ENCODE measurements around the gene DISC1.
A peak's percentile ranks its signal among the peaks of the same experiment; 100 is the strongest.

DISC1 gene

GRCh38 chr1:232044728-232045127 lies 418.1 kb downstream of the DISC1 start:
- H3K27me3 Mint-ChIP-seq = no peaks in the 10 kb centered on the region
- no peak for ATAC-seq
- H3K9me3 Mint-ChIP-seq = no peaks in the 10 kb centered on the region
- no peaks in the 10 kb centered on the region for H3K36me3 Mint-ChIP-seq (ENCODE audit: low read depth)
- no peak overlapping the region for H3K27ac Mint-ChIP-seq
- DNase-seq = no peak
- H3K4me1 Mint-ChIP-seq = peaks cover 10% of the 10 kb centered on the region
- H3K4me3 Mint-ChIP-seq = no peak overlapping the region

GRCh38 chr1:232045139-232045994 lies 418.8 kb downstream of the DISC1 start:
- H3K27me3 Mint-ChIP-seq = no peaks in the 10 kb centered on the region
- ATAC-seq (no peak), DNase-seq (no peak)
- no peaks in the 10 kb centered on the region for H3K9me3 Mint-ChIP-seq
- no peaks in the 10 kb centered on the region for H3K36me3 Mint-ChIP-seq (ENCODE audit: low read depth)
- H3K27ac Mint-ChIP-seq = no peak overlapping the region
- H3K4me3 Mint-ChIP-seq = no peak overlapping the region
- peaks cover 10% of the 10 kb centered on the region for H3K4me1 Mint-ChIP-seq

GRCh38 chr1:232046451-232047306 lies 420.1 kb downstream of the DISC1 start:
- no peaks in the 10 kb centered on the region for H3K27me3 Mint-ChIP-seq
- peaks cover 10% of the 10 kb centered on the region for H3K4me1 Mint-ChIP-seq
- no peak overlapping the region for H3K4me3 Mint-ChIP-seq
- H3K9me3 Mint-ChIP-seq = no peaks in the 10 kb centered on the region
- no peaks in the 10 kb centered on the region for H3K36me3 Mint-ChIP-seq (ENCODE audit: low read depth)
- DNase-seq (no peak), ATAC-seq (peak; percentile 86)
- peak overlapping the region; percentile 68 for H3K27ac Mint-ChIP-seq

- no peak for ATAC-seq
- Mint-ChIP-seq H3K9me3 (no peaks in the 10 kb centered on the region), H3K27me3 (no peaks in the 10 kb centered on the region), H3K27ac (no peak overlapping the region), H3K36me3 (ENCODE audit: low read depth) (no peaks in the 10 kb centered on the region), H3K4me3 (no peak overlapping the region), H3K4me1 (peaks cover 10% of the 10 kb centered on the region)
- no peak for DNase-seq
Measured at GRCh38 chr1:232047473-232047872, 420.9 kb downstream of the DISC1 start.

GRCh38 chr1:232048481-232048880 lies 421.9 kb downstream of the DISC1 start:
- no peak overlapping the region for H3K27ac Mint-ChIP-seq
- H3K27me3 Mint-ChIP-seq = no peaks in the 10 kb centered on the region
- H3K36me3 Mint-ChIP-seq (ENCODE audit: low read depth) = no peaks in the 10 kb centered on the region
- peaks cover 10% of the 10 kb centered on the region for H3K4me1 Mint-ChIP-seq
- no peaks in the 10 kb centered on the region for H3K9me3 Mint-ChIP-seq
- no peak for DNase-seq
- no peak for ATAC-seq
- H3K4me3 Mint-ChIP-seq = no peak overlapping the region

GRCh38 chr1:232049335-232049734 lies 422.7 kb downstream of the DISC1 start:
- no peak overlapping the region for H3K4me3 Mint-ChIP-seq
- DNase-seq = no peak
- no peaks in the 10 kb centered on the region for H3K27me3 Mint-ChIP-seq
- H3K9me3 Mint-ChIP-seq = no peaks in the 10 kb centered on the region
- H3K4me1 Mint-ChIP-seq = peaks cover 10% of the 10 kb centered on the region
- no peak for ATAC-seq
- no peaks in the 10 kb centered on the region for H3K36me3 Mint-ChIP-seq (ENCODE audit: low read depth)
- H3K27ac Mint-ChIP-seq = no peak overlapping the region

GRCh38 chr1:232057217-232057895 lies 430.8 kb downstream of the DISC1 start:
- H3K27ac Mint-ChIP-seq = no peak overlapping the region
- H3K9me3 Mint-ChIP-seq = no peaks in the 10 kb centered on the region
- no peaks in the 10 kb centered on the region for H3K27me3 Mint-ChIP-seq
- no peak for DNase-seq
- no peak overlapping the region for H3K4me3 Mint-ChIP-seq
- no peaks in the 10 kb centered on the region for H3K4me1 Mint-ChIP-seq
- no peaks in the 10 kb centered on the region for H3K36me3 Mint-ChIP-seq (ENCODE audit: low read depth)
- no peak for ATAC-seq

GRCh38 chr1:232057896-232058274 lies 431.3 kb downstream of the DISC1 start:
- no peaks in the 10 kb centered on the region for H3K36me3 Mint-ChIP-seq (ENCODE audit: low read depth)
- ATAC-seq = no peak
- DNase-seq = no peak
- no peaks in the 10 kb centered on the region for H3K27me3 Mint-ChIP-seq
- H3K4me3 Mint-ChIP-seq = no peak overlapping the region
- H3K4me1 Mint-ChIP-seq = no peaks in the 10 kb centered on the region
- H3K9me3 Mint-ChIP-seq = no peaks in the 10 kb centered on the region
- H3K27ac Mint-ChIP-seq = no peak overlapping the region

GRCh38 chr1:232059726-232060374 lies 433.3 kb downstream of the DISC1 start:
- no peak overlapping the region for H3K27ac Mint-ChIP-seq
- no peak overlapping the region for H3K4me3 Mint-ChIP-seq
- no peaks in the 10 kb centered on the region for H3K27me3 Mint-ChIP-seq
- no peaks in the 10 kb centered on the region for H3K9me3 Mint-ChIP-seq
- H3K36me3 Mint-ChIP-seq (ENCODE audit: low read depth) = no peaks in the 10 kb centered on the region
- no peaks in the 10 kb centered on the region for H3K4me1 Mint-ChIP-seq
- DNase-seq = no peak
- ATAC-seq = no peak

GRCh38 chr1:232062967-232063366 lies 436.4 kb downstream of the DISC1 start:
- Mint-ChIP-seq H3K4me1 (no peaks in the 10 kb centered on the region), H3K27ac (no peak overlapping the region), H3K27me3 (no peaks in the 10 kb centered on the region), H3K4me3 (no peak overlapping the region), H3K9me3 (no peaks in the 10 kb centered on the region), H3K36me3 (ENCODE audit: low read depth) (no peaks in the 10 kb centered on the region)
- ATAC-seq (no peak), DNase-seq (no peak)

GRCh38 chr1:232066521-232066920 lies 439.9 kb downstream of the DISC1 start:
- Mint-ChIP-seq H3K4me3 (no peak overlapping the region), H3K9me3 (no peaks in the 10 kb centered on the region), H3K27me3 (no peaks in the 10 kb centered on the region), H3K4me1 (no peaks in the 10 kb centered on the region), H3K36me3 (ENCODE audit: low read depth) (no peaks in the 10 kb centered on the region), H3K27ac (no peak overlapping the region)
- no peak for ATAC-seq
- DNase-seq = no peak

- DNase-seq = no peak
- Mint-ChIP-seq H3K27me3 (peaks cover 12% of the 10 kb centered on the region), H3K9me3 (peaks cover 12% of the 10 kb centered on the region), H3K27ac (no peak overlapping the region), H3K36me3 (ENCODE audit: low read depth) (no peaks in the 10 kb centered on the region), H3K4me3 (no peak overlapping the region), H3K4me1 (no peaks in the 10 kb centered on the region)
- no peak for ATAC-seq
Measured at GRCh38 chr1:232074265-232074664, 447.7 kb downstream of the DISC1 start.

GRCh38 chr1:232077809-232078208 lies 451.2 kb downstream of the DISC1 start:
- DNase-seq (no peak), ATAC-seq (no peak)
- H3K4me3 Mint-ChIP-seq = no peak overlapping the region
- H3K9me3 Mint-ChIP-seq = peaks cover 6% of the 10 kb centered on the region
- no peaks in the 10 kb centered on the region for H3K4me1 Mint-ChIP-seq
- H3K36me3 Mint-ChIP-seq (ENCODE audit: low read depth) = no peaks in the 10 kb centered on the region
- H3K27me3 Mint-ChIP-seq = peaks cover 6% of the 10 kb centered on the region
- no peak overlapping the region for H3K27ac Mint-ChIP-seq

- H3K27ac Mint-ChIP-seq = no peak overlapping the region
- no peaks in the 10 kb centered on the region for H3K9me3 Mint-ChIP-seq
- ATAC-seq (no peak), DNase-seq (no peak)
- no peaks in the 10 kb centered on the region for H3K36me3 Mint-ChIP-seq (ENCODE audit: low read depth)
- H3K27me3 Mint-ChIP-seq = no peaks in the 10 kb centered on the region
- H3K4me1 Mint-ChIP-seq = no peaks in the 10 kb centered on the region
- no peak overlapping the region for H3K4me3 Mint-ChIP-seq
Measured at GRCh38 chr1:232084584-232085223, 458.1 kb downstream of the DISC1 start.

Data from activated naive CD8-positive, alpha-beta T cell treated with anti-CD3 and anti-CD28 coated beads, Interleukin-2, amount 50 U/mL, for 24 hours (primary cell).